ENCODE results near the gene MAPKAP1.

Gene MAPKAP1

GRCh38 chr9:125706651-125707471, at the start of gene MAPKAP1:
Gene MAPKAP1 (minus strand): TSS chr9:125707208. CDS start chr9:125672574, 34,634 bp downstream.
- peak; percentile 83 for DNase-seq

GRCh38 chr9:125756518-125756917, 49.5 kb upstream of the MAPKAP1 start:
- DNase-seq, result no peak

DNA sequence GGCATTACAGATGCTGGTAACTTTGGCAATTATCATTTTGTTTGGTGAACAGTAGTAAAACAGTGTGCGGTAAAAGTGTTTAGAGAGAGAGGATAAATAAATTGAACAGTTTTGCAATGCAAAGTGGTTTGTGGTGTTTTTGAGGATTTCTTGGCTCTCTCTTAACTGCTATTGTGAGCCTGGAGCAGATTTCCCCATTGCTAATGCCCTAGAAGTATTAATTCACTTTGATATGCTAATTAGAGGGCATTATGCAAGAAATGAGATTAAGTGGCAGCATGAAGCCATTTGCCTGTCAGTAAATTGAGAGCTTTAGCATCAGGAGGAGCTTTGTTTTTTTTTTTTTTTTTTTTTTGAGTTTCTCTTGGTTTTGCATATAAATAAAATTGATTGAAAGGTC, 48.3 kb upstream of the MAPKAP1 start:
- DNase-seq, result no peak

DNA sequence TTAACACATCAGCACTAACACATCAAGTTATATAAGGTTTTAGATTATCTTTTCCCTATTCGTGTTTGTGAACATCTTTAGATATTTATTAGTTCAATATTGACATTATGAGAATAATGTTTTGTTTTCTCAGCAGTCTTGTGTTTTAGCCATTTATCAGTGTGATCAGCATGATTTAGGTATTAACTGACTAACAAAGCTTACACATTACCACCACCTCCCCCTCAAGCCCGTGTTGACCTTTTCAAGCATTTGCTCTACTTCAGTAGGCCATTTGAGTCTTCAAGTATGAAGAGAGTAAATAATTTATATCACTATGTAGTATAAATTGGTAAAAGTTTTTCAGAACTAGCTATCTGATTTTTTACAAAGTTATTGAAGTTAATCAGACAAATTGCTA, 47.1 kb upstream of the MAPKAP1 start:
- DNase-seq, result no peak

DNA sequence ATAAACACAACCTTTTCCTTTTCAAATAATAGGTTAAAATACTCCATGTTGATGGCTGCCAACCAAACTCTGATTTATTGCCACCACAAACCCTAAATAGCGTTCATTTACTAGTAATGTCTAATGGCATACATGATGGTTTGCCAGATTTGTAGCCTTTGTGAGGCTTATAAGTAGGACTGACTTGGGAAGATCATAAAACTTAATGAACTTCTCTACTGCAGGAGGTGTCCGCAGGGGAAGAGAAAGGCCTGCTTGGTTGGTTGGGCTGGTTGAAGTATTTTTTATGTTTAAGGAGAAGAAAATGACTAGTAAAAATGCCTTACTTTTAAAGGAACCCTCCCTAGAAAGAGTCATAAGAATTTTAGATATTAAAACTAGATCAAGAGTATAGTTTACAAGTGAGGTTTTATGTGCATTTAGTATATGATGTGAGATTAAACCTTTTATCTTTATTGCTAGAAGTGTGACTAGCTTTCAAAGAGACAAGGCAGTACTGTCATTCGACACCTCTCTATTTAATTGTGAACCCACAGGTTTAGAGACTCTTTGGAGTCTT, 45.1 kb upstream of the MAPKAP1 start:
- DNase-seq, result no peak

- DNase-seq, result no peak
These were observed 43.6 kb upstream of the MAPKAP1 start for GRCh38 chr9:125750627-125751011.

GRCh38 chr9:125749951-125750626, 43.1 kb upstream of the MAPKAP1 start:
- DNase-seq, result no peak

DNA sequence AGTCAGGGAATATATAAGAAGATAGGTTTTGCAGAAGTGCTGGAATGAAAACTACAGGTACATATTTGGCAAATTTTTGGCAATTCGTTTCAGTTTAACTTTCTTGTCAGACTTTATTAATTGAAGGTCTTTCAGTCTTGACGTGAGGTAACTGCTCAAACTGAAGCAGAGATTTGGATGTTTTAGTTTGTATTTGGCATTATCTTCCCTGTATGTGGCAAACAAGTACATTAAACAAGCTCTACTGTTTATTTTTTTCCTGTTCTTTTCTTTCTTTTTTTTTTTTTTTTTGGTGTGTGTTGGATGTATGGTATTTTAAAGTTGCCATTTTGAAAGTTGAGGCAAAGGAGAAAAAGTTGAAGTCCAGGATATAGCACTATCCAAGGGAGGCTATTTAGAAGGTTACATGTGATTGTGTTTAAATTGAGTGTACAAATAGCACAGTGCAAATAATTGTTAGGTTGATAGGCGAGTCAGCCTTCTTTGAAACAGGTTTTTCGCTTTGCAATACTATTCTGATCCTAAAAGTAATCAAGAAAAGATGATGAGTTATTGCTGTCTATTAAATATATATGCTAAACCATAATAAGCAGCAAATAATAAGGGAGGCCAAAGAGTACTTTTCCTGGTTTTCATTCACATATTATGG, 42.4 kb upstream of the MAPKAP1 start:
- DNase-seq, result no peak

GRCh38 chr9:125748446-125749099, 41.6 kb upstream of the MAPKAP1 start:
- no peak for DNase-seq

GRCh38 chr9:125747765-125748445, 40.9 kb upstream of the MAPKAP1 start:
- no peak for DNase-seq

DNA sequence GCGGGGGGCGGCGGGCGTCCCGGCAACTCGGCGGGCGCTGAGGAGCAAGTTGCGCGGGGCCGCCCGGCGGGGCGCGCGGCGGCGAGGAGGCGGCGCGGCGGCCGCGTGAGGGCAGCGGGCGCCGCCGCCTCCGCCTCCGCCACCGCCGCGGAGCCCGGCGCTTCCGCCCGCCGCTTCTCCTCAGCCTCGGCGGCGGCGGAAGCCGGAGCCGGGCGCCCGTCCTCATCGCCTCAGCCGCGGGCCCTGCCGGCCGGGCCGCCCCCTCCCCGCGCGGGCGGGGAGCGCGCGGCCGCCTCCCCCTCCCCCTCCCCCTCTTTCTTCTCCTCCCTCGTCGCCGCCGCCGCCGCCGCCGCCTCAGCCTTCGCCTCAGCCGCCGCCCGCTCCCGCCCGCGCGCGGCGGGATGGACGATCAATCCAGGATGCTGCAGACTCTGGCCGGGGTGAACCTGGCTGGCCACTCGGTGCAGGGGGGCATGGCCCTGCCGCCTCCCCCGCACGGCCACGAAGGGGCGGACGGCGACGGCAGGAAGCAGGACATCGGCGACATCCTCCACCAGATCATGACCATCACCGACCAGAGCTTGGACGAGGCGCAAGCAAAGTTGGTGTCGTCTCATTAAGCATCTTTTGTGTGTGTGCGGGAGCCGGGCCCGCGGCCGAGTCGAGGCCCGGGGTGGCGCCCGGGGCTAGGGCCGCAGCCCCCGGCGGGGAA, 40.2 kb upstream of the MAPKAP1 start, which contains the start of gene PBX3:
PBX3 (plus strand) TSS at position 321 of the 712 bp plus-strand sequence.
- no peak for DNase-seq

DNA sequence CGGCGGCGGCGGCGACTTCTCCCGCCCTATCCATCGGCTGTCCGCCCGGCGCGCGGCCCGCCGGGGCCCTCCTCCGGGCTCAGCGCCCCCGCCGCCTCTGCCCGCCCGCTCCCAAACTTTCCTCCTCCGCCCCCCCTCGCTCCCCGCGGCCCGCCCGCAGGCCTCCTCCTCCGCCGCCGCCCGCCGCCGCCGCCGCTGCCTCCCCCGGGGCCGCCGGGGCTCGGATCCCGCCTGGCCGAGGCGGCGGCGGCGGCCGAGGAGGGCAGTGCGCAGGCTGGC, 39.7 kb upstream of the MAPKAP1 start:
- DNase-seq, result no peak

DNA sequence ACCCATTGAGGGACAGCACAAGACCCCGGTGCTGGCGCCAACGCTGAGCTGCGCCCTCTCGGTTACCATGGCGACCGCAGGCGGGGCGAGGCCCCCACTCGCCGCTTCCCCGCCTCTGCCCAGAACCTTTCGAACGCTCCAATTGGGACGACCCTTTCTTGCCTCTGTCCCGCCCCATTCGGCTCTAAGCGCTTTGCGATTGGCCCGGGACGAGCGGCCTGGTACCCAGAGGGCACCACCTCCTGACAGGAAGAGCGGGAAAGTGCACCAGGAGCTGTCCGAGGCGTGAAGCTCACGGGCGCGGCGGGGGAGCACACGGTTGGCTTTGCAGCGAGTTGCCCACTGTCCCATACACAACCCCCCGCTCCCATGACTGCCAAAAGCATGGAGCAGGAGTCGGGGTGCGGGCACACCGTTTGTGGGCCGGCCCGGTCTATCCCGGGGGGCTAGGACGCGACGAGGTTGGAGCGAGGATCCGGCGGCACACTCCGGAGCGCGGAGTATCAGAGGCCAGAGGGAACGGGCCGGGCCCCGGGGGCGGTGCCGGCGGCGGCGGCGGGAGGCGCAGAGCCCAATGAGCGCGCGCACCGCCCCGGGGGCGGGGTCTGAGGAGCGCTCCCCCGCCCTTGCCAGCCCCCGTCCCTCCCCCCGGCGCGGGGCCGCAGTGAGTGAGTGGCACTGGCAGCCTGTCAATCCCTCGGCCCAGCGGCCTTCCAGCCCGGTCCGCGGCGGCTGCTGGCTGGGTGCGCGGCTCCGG, 39.2 kb upstream of the MAPKAP1 start:
- DNase-seq, result peak; percentile 88

- DNase-seq, result no peak
These were observed 38.6 kb upstream of the MAPKAP1 start for GRCh38 chr9:125745682-125746016.

- DNase-seq, result no peak
These were observed 38.0 kb upstream of the MAPKAP1 start for GRCh38 chr9:125745018-125745417.

DNA sequence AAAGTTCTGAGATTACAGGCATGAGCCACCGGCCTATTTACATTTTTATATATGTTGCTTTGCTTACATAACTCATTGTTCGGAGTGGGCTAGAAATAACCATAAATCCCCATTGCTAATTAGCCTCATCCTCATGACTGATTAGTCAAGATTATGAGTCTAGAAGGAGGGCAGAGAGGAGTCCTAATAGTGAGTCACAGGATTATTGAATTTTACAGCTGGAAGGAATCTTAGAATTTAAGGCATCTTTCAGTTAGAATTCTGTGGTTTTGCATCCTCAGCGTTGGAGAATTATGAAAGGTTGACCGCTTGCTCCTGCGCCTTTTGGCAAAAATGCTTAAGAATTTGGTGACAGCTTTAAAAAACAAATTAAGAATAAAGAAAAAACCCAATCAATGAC, 37.6 kb upstream of the MAPKAP1 start:
- DNase-seq, result peak; percentile 51

DNA sequence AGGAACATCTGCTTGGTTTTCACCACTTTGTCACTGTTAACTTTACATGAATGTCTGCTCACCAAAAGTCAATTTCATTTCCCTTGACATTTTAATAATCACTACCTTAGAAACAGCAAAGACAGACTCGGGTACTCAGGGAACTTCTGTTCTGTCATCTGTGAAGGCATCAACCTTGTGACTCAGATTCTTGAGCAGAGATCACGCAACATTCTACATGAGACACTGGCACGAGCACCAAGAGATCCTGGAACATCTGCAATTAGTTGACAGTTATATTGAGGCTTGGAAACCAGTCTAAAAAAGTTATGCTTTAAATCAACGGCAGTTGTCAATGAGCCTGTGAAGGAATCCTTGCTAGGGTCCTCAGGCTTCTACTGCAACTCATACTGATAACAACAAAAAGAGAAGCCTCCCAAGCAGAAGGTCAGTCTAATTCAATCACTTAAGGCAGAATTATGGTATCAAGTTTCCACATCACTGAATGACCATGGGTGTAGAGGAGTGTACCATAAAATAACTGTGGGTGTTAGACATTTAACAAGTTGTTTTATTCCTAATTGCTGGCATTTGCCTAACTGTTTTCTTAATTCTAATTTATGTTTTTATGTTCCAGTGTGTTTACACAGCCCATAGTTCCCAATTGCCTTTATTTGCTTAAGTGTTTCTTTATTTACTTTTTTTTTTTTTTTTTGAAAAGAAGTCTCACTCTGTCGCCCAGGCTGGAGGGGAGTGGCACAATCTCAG, 36.8 kb upstream of the MAPKAP1 start:
- DNase-seq, result no peak

GRCh38 chr9:125742657-125743056, 35.6 kb upstream of the MAPKAP1 start:
- no peak for DNase-seq

GRCh38 chr9:125739436-125739835, 32.4 kb upstream of the MAPKAP1 start:
- no peak for DNase-seq

DNA sequence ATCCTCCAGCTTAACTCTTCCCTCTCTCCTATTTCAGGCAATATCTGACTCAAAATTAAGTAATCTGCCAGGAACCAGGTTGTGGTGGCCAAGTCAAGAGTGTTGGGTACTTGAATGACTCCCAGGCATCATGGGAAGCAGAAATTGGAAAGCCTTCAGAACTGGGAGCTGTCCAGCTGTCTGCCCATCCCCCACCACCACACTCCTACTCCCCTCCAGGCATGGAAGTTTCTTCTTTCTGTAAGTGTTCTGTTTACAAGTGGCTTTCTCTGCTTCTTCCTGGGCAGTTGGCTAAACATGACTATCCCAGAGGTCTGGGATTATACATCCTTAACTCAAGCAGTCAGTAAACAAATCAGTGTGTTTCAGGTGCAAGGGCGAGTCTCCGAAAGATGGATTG, 25.6 kb upstream of the MAPKAP1 start:
- DNase-seq, result no peak

DNA sequence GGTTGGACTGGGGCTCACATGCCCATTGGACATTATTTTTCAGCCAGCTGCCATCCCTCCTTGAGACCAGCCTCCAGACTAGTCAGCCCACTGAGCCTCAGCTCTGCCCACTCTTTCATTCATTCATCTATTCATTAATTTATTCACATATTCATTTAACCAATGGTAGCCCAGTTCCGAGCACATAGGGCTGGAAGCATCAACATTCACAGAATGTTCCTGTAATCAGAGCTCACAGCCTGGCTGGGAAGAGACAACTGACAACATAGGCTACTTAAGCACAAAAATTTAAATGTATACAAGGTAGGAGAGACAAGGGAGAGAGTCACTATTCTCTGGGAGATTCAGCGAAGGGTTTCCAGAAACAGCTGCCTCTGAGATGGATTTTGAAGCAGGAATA, 23.2 kb upstream of the MAPKAP1 start:
- no peak for DNase-seq
